Osteoblast (primary cell): Measurements from ENCODE around the gene GDA. TPM values are rescaled to one million over a fixed set of nuclear protein-coding genes. Genes with fewer than 3 reads are reported as not detected.

Source experiments
- DNase-seq: peaks from one replicate; pipeline ENCODE4 v3.0.0; 2011; ENCODE audit warnings: low spot score, mixed read lengths; ENCODE audit not compliant: insufficient read length; ENCODE audit errors: missing footprints
- H2AFZ ChIP-seq: 2 replicates; pipeline ENCODE4 v1.6.0; 2011; ENCODE audit warnings: mild to moderate bottlenecking, low read length
- H3K27ac ChIP-seq: 2 replicates; pipeline ENCODE4 v1.5.1; 2011; ENCODE audit warnings: mild to moderate bottlenecking, low read depth, low read length, moderate library complexity
- H3K27me3 ChIP-seq: 2 replicates; pipeline ENCODE4 v1.6.0; 2012; ENCODE audit warnings: mild to moderate bottlenecking, control low read depth, inconsistent platforms, low read length, moderate library complexity; ENCODE audit not compliant: insufficient read depth
- H3K36me3 ChIP-seq: 2 replicates; pipeline ENCODE4 v1.5.1; 2011; ENCODE audit warnings: mild to moderate bottlenecking, low read length, control low read depth, moderate library complexity; ENCODE audit not compliant: insufficient read depth
- H3K4me1 ChIP-seq: 2 replicates; pipeline ENCODE4 v1.5.1; 2011; ENCODE audit warnings: mild to moderate bottlenecking, low read length, control low read depth, moderate library complexity; ENCODE audit not compliant: insufficient read depth
- H3K4me2 ChIP-seq: 2 replicates; pipeline ENCODE4 v1.6.0; 2011; ENCODE audit warnings: mild to moderate bottlenecking, low read length; ENCODE audit not compliant: insufficient read depth
- H3K4me3 ChIP-seq: fragments of 200-600 bp; sonication (generic); 3 replicates; pipeline ENCODE4 v1.5.1; 2012; ENCODE audit warnings: mild to moderate bottlenecking, low read length, inconsistent platforms; ENCODE audit not compliant: insufficient read depth
- H3K79me2 ChIP-seq: 2 replicates; pipeline ENCODE4 v1.6.0; 2012; ENCODE audit warnings: mild to moderate bottlenecking, low read length, control low read depth, inconsistent platforms; ENCODE audit not compliant: insufficient read depth
- H3K9me3 ChIP-seq: 2 replicates; pipeline ENCODE4 v1.5.1; 2011; ENCODE audit warnings: low read depth, low read length, control low read depth
- H4K20me1 ChIP-seq: 2 replicates; pipeline ENCODE4 v1.6.0; 2012; ENCODE audit warnings: mild to moderate bottlenecking, low read length, control low read depth; ENCODE audit not compliant: insufficient read depth
- total RNA-seq: library from RNA; depleted of rRNA; stranded (reverse); fragments of >200 nt; gene quantifications from 2 replicates; pipeline ENCODE4 v1.2.3, GENCODE V29; 2012
- TF ChIP-seq, protein P1 (sequence below): IDR thresholded peaks from 2 replicates; pipeline ENCODE4 v1.5.1; 2011; ENCODE audit warnings: mild to moderate bottlenecking, low read depth, low read length, moderate library complexity; ENCODE audit errors: extremely low read depth

GDA gene
- total RNA-seq, 1 donor, result not detected

- no peaks in the 10 kb centered on the region for H3K4me1 ChIP-seq
- H3K9me3 ChIP-seq, result no peaks in the 10 kb centered on the region
- TF ChIP-seq, protein P1, sequence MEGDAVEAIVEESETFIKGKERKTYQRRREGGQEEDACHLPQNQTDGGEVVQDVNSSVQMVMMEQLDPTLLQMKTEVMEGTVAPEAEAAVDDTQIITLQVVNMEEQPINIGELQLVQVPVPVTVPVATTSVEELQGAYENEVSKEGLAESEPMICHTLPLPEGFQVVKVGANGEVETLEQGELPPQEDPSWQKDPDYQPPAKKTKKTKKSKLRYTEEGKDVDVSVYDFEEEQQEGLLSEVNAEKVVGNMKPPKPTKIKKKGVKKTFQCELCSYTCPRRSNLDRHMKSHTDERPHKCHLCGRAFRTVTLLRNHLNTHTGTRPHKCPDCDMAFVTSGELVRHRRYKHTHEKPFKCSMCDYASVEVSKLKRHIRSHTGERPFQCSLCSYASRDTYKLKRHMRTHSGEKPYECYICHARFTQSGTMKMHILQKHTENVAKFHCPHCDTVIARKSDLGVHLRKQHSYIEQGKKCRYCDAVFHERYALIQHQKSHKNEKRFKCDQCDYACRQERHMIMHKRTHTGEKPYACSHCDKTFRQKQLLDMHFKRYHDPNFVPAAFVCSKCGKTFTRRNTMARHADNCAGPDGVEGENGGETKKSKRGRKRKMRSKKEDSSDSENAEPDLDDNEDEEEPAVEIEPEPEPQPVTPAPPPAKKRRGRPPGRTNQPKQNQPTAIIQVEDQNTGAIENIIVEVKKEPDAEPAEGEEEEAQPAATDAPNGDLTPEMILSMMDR, result no peak
- no peak overlapping the region for H2AFZ ChIP-seq
- no peaks in the 10 kb centered on the region for H4K20me1 ChIP-seq
- no peaks in the 10 kb centered on the region for H3K27me3 ChIP-seq
- no peak overlapping the region for H3K4me3 ChIP-seq
- no peak for DNase-seq
- no peaks in the 10 kb centered on the region for H3K36me3 ChIP-seq
- no peak overlapping the region for H3K4me2 ChIP-seq
- no peak overlapping the region for H3K27ac ChIP-seq
- H3K79me2 ChIP-seq, result no peaks in the 10 kb centered on the region
Observed at GRCh38 chr9:72155301-72155700, 6.1 kb downstream of the GDA start.

DNA sequence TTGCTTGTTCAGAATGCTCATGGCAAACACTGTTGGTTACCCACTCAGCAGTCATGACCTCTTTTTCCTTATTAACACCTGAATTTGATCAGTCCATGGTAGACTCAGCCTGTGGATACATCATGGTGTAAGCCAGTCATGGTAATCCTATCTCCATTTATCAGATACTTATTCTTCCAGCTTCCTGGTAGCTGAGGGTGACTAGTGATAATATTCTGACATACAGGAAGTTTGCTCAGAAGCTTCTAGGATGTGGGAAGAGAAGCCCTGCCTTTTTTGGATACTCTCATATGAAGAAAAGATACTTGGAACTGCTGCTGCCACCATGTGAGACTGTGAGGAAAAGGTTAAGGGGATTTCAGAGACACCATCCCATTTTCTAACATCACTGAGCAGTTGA lies 7.3 kb downstream of the GDA start:
- Histone ChIP-seq H4K20me1 (no peaks in the 10 kb centered on the region), H3K4me2 (no peak overlapping the region), H3K27ac (no peak overlapping the region), H3K9me3 (no peaks in the 10 kb centered on the region), H2AFZ (no peak overlapping the region), H3K36me3 (no peaks in the 10 kb centered on the region), H3K79me2 (no peaks in the 10 kb centered on the region), H3K4me1 (no peaks in the 10 kb centered on the region), H3K4me3 (no peak overlapping the region), H3K27me3 (no peaks in the 10 kb centered on the region)
- TF ChIP-seq, protein P1, result no peak
- no peak for DNase-seq

- TF ChIP-seq, protein P1, result no peak
- H3K4me3 ChIP-seq, result no peak overlapping the region
- H3K79me2 ChIP-seq, result no peaks in the 10 kb centered on the region
- no peaks in the 10 kb centered on the region for H3K27me3 ChIP-seq
- H3K4me1 ChIP-seq, result no peaks in the 10 kb centered on the region
- no peak overlapping the region for H3K27ac ChIP-seq
- H4K20me1 ChIP-seq, result no peaks in the 10 kb centered on the region
- no peaks in the 10 kb centered on the region for H3K36me3 ChIP-seq
- H3K9me3 ChIP-seq, result no peaks in the 10 kb centered on the region
- no peak for DNase-seq
- H2AFZ ChIP-seq, result no peak overlapping the region
- no peak overlapping the region for H3K4me2 ChIP-seq
Observed at GRCh38 chr9:72158680-72159079, 9.4 kb downstream of the GDA start.

- TF ChIP-seq, protein P1, result no peak
- Histone ChIP-seq H3K27me3 (no peaks in the 10 kb centered on the region), H4K20me1 (no peaks in the 10 kb centered on the region), H3K4me3 (no peak overlapping the region), H3K36me3 (no peaks in the 10 kb centered on the region), H3K27ac (no peak overlapping the region), H3K4me2 (no peak overlapping the region), H3K79me2 (no peaks in the 10 kb centered on the region), H2AFZ (no peak overlapping the region), H3K9me3 (no peaks in the 10 kb centered on the region), H3K4me1 (no peaks in the 10 kb centered on the region)
- no peak for DNase-seq
Observed at GRCh38 chr9:72160446-72161123, 11.3 kb downstream of the GDA start.
